DND-41 (cell line): ENCODE measurements around the gene HNRNPLL.

Source experiments
- ATAC-seq: fragments of 200-7000 bp; cut with Tn5 transposase; 3 replicates; pipeline ENCODE4 v1.9.1; 2021; ENCODE audit warnings: low read depth; ENCODE audit not compliant: insufficient read depth
- DNase-seq: peaks from one replicate; pipeline ENCODE4 v3.0.0-alpha.2; 2020
- H2AFZ ChIP-seq: 2 replicates; pipeline ENCODE4 v1.6.0; 2012; ENCODE audit warnings: low read depth, low read length
- H3K27ac ChIP-seq: 2 replicates; pipeline ENCODE4 v1.5.1; 2012; ENCODE audit warnings: low read length, inconsistent platforms
- H3K27me3 ChIP-seq: fragments of 200-600 bp; sonication (generic); 2 replicates; pipeline ENCODE4 v1.6.0; 2012; ENCODE audit warnings: low read length, mild to moderate bottlenecking, inconsistent platforms; ENCODE audit not compliant: insufficient read depth, poor library complexity
- H3K36me3 ChIP-seq: 2 replicates; pipeline ENCODE4 v1.5.1; 2012; ENCODE audit warnings: low read length, inconsistent platforms; ENCODE audit not compliant: insufficient read depth
- H3K4me1 ChIP-seq: 2 replicates; pipeline ENCODE4 v1.5.1; 2012; ENCODE audit warnings: mild to moderate bottlenecking, low read length; ENCODE audit not compliant: insufficient read depth
- H3K4me2 ChIP-seq: 2 replicates; pipeline ENCODE4 v1.6.0; 2012; ENCODE audit warnings: mild to moderate bottlenecking, moderate library complexity, low read length, inconsistent platforms; ENCODE audit not compliant: insufficient read depth
- H3K4me3 ChIP-seq, 2 experiments: fragments of 200-600 bp in 1 of 2; shearing (Covaris generic) in 1 of 2; 2 replicates each; pipeline ENCODE4 v1.5.1; 2012 to 2016; ENCODE audit warnings: inconsistent platforms in 2 of 2, low read length in 2 of 2, mild to moderate bottlenecking in 2 of 2, low read depth in 1 of 2, moderate library complexity in 1 of 2
- H3K79me2 ChIP-seq: 2 replicates; pipeline ENCODE4 v1.6.0; 2012; ENCODE audit warnings: low read length, inconsistent platforms; ENCODE audit not compliant: insufficient read depth
- H3K9ac ChIP-seq: 2 replicates; pipeline ENCODE4 v1.6.0; 2012; ENCODE audit warnings: low read depth, mild to moderate bottlenecking, inconsistent platforms, low read length, moderate library complexity
- H3K9me3 ChIP-seq: 2 replicates; pipeline ENCODE4 v1.5.1; 2012; ENCODE audit warnings: low read length, moderate library complexity, mild to moderate bottlenecking, inconsistent platforms; ENCODE audit not compliant: insufficient read depth, severe bottlenecking
- H4K20me1 ChIP-seq: 2 replicates; pipeline ENCODE4 v1.6.0; 2012; ENCODE audit warnings: low read length; ENCODE audit not compliant: insufficient read depth
- CTCF ChIP-seq: IDR thresholded peaks from 2 replicates; pipeline ENCODE4 v1.5.1; 2012; ENCODE audit warnings: borderline replicate concordance, low read length, moderate library complexity, mild to moderate bottlenecking; ENCODE audit not compliant: poor library complexity, severe bottlenecking; ENCODE audit errors: extremely low read depth
- EZH2 ChIP-seq: IDR thresholded peaks from 3 replicates; pipeline ENCODE4 v1.6.1; 2012; ENCODE audit warnings: borderline replicate concordance, low read depth, mild to moderate bottlenecking, moderate library complexity, low read length, inconsistent platforms; ENCODE audit not compliant: severe bottlenecking

Gene HNRNPLL

GRCh38 chr2:38534746-38535403, 67.9 kb downstream of the HNRNPLL start:
- H3K4me3 ChIP-seq: no peak overlapping the region
- 0 out of 2 replicates have a peak, but pooled peaks cover 3% of the 10 kb centered on the region for H4K20me1 ChIP-seq
- no peaks in the 10 kb centered on the region for H3K9me3 ChIP-seq
- H3K36me3 ChIP-seq: no peaks in the 10 kb centered on the region
- H3K4me1 ChIP-seq: peaks cover 7% of the 10 kb centered on the region
- peaks cover 8% of the 10 kb centered on the region for H3K27me3 ChIP-seq
- TF ChIP-seq CTCF (no peak), EZH2 (no peak)
- DNase-seq: no peak
- ATAC-seq: no peak
- H3K9ac ChIP-seq: no peak overlapping the region
- H3K27ac ChIP-seq: no peak overlapping the region
- no peak overlapping the region for H3K4me2 ChIP-seq
- no peaks in the 10 kb centered on the region for H3K79me2 ChIP-seq
- H2AFZ ChIP-seq: no peak overlapping the region

GRCh38 chr2:38533757-38534545, 68.8 kb downstream of the HNRNPLL start:
- no peak overlapping the region for H3K27ac ChIP-seq
- ATAC-seq (no peak), DNase-seq (no peak)
- no peaks in the 10 kb centered on the region for H3K79me2 ChIP-seq
- H4K20me1 ChIP-seq: 0 out of 2 replicates have a peak, but pooled peaks cover 2% of the 10 kb centered on the region
- no peak for TF ChIP-seq CTCF
- no peak for TF ChIP-seq EZH2
- H2AFZ ChIP-seq: no peak overlapping the region
- peaks cover 7% of the 10 kb centered on the region for H3K4me1 ChIP-seq
- H3K9ac ChIP-seq: no peak overlapping the region
- no peak overlapping the region for H3K4me3 ChIP-seq
- no peak overlapping the region for H3K4me2 ChIP-seq
- H3K36me3 ChIP-seq: no peaks in the 10 kb centered on the region
- H3K27me3 ChIP-seq: peaks cover 8% of the 10 kb centered on the region
- H3K9me3 ChIP-seq: no peaks in the 10 kb centered on the region

- Histone ChIP-seq H4K20me1 (no peaks in the 10 kb centered on the region), H3K9me3 (no peaks in the 10 kb centered on the region), H3K4me2 (no peak overlapping the region), H3K4me3 (no peak overlapping the region), H3K79me2 (no peaks in the 10 kb centered on the region), H3K36me3 (no peaks in the 10 kb centered on the region), H2AFZ (no peak overlapping the region), H3K27ac (no peak overlapping the region), H3K27me3 (peaks cover 12% of the 10 kb centered on the region), H3K9ac (no peak overlapping the region), H3K4me1 (peaks cover 7% of the 10 kb centered on the region)
- ATAC-seq (no peak), DNase-seq (no peak)
- TF ChIP-seq EZH2 (no peak), CTCF (no peak)
These were observed 69.5 kb downstream of the HNRNPLL start for GRCh38 chr2:38533180-38533579.
